IPS DF 6.9 (cell line): ENCODE results near the gene CEP162.

Experiments used
- DNase-seq: peaks from one replicate; pipeline ENCODE4 v3.0.0-alpha.2; 2013; ENCODE audit warnings: low read depth, low spot score
- H3K27ac ChIP-seq: one replicate; pipeline ENCODE4 v1.5.1; 2013; ENCODE audit warnings: low read length, control low read depth
- H3K27me3 ChIP-seq: 2 replicates; pipeline ENCODE4 v1.6.1; 2013; ENCODE audit warnings: mild to moderate bottlenecking, low read length; ENCODE audit not compliant: control insufficient read depth, insufficient read depth
- H3K36me3 ChIP-seq: 2 replicates; pipeline ENCODE4 v1.6.1; 2013; ENCODE audit warnings: low read length; ENCODE audit not compliant: control insufficient read depth, insufficient read depth
- H3K4me1 ChIP-seq: 2 replicates; pipeline ENCODE4 v1.6.1; 2013; ENCODE audit warnings: low read length; ENCODE audit not compliant: control insufficient read depth, insufficient read depth
- H3K4me3 ChIP-seq: 2 replicates; pipeline ENCODE4 v1.5.1; 2013; ENCODE audit warnings: mild to moderate bottlenecking, low read length
- H3K9me3 ChIP-seq: 2 replicates; pipeline ENCODE4 v1.6.1; 2013; ENCODE audit warnings: low read length, inconsistent platforms; ENCODE audit not compliant: control insufficient read depth, insufficient read depth
- WGBS: extraction: QIAGEN DNeasy Blood & Tissue Kit; methylation state at CpG from one replicate; pipeline ENCODE4 v1.1.7; 2013; ENCODE audit warnings: mixed read lengths, missing lambda C conversion rate; ENCODE audit not compliant: insufficient read length, insufficient coverage; 5-methylcytosine and 5-hydroxymethylcytosine counted together

CEP162 gene

GRCh38 chr6:84227434-84228197, at the start of gene CEP162:
CEP162 (minus strand) TSS chr6:84227643; CDS start chr6:84226393, 1,250 bp downstream.
- Histone ChIP-seq H3K4me3 (peak within 1 kb of the TSS; percentile 98), H3K36me3 (no peaks in the 10 kb centered on the region), H3K27ac (no peak within 1 kb of the TSS), H3K9me3 (no peaks in the 10 kb centered on the region), H3K27me3 (no peaks in the 10 kb centered on the region), H3K4me1 (no peaks in the 10 kb centered on the region; the same call in 1 of the 2 replicates)
- DNase-seq = peak; percentile 72
- no CpG with 5 or more reads among the region's 40 CpGs for WGBS

GRCh38 chr6:84274856-84275255, 47.4 kb upstream of the CEP162 start:
- DNase-seq = no peak
- no CpG with 5 or more reads among the region's 2 CpGs for WGBS
- H3K4me1 ChIP-seq = no peaks in the 10 kb centered on the region
- no peaks in the 10 kb centered on the region for H3K36me3 ChIP-seq
- H3K27me3 ChIP-seq = no peaks in the 10 kb centered on the region
- H3K9me3 ChIP-seq = no peaks in the 10 kb centered on the region
- H3K4me3 ChIP-seq = no peak overlapping the region
- H3K27ac ChIP-seq = no peak overlapping the region

GRCh38 chr6:84273048-84273809, 45.8 kb upstream of the CEP162 start:
- Histone ChIP-seq H3K4me1 (no peaks in the 10 kb centered on the region), H3K36me3 (no peaks in the 10 kb centered on the region), H3K4me3 (no peak overlapping the region), H3K27me3 (no peaks in the 10 kb centered on the region), H3K27ac (no peak overlapping the region), H3K9me3 (no peaks in the 10 kb centered on the region)
- no peak for DNase-seq
- WGBS = no CpG with 5 or more reads among the region's 3 CpGs

- Histone ChIP-seq H3K36me3 (no peaks in the 10 kb centered on the region), H3K27me3 (no peaks in the 10 kb centered on the region), H3K4me1 (no peaks in the 10 kb centered on the region), H3K4me3 (no peak overlapping the region), H3K9me3 (no peaks in the 10 kb centered on the region), H3K27ac (no peak overlapping the region)
- WGBS = no CpG with 5 or more reads among the region's 1 CpG
- no peak for DNase-seq
These were observed 44.9 kb upstream of the CEP162 start for GRCh38 chr6:84272298-84272697.

GRCh38 chr6:84271061-84271716, 43.7 kb upstream of the CEP162 start:
- H3K27me3 ChIP-seq = no peaks in the 10 kb centered on the region
- H3K4me3 ChIP-seq = no peak overlapping the region
- no peaks in the 10 kb centered on the region for H3K9me3 ChIP-seq
- DNase-seq = no peak
- no peak overlapping the region for H3K27ac ChIP-seq
- H3K4me1 ChIP-seq = no peaks in the 10 kb centered on the region
- no peaks in the 10 kb centered on the region for H3K36me3 ChIP-seq

- WGBS = no CpG with 5 or more reads among the region's 6 CpGs
- no peak overlapping the region for H3K27ac ChIP-seq
- no peak for DNase-seq
These were observed 42.7 kb upstream of the CEP162 start for GRCh38 chr6:84269947-84270733.

GRCh38 chr6:84268781-84269180, 41.3 kb upstream of the CEP162 start:
- Histone ChIP-seq H3K27ac (no peak overlapping the region), H3K36me3 (no peaks in the 10 kb centered on the region), H3K27me3 (no peaks in the 10 kb centered on the region), H3K9me3 (no peaks in the 10 kb centered on the region), H3K4me1 (no peaks in the 10 kb centered on the region), H3K4me3 (no peak overlapping the region)
- no peak for DNase-seq
- WGBS = no CpG with 5 or more reads among the region's 3 CpGs

More at GRCh38 chr6:84269947-84270733, 42.7 kb upstream of the CEP162 start:
- H3K4me1 ChIP-seq = no peaks in the 10 kb centered on the region
- H3K36me3 ChIP-seq = no peaks in the 10 kb centered on the region
- H3K9me3 ChIP-seq = no peaks in the 10 kb centered on the region
- H3K4me3 ChIP-seq = no peak overlapping the region
- no peaks in the 10 kb centered on the region for H3K27me3 ChIP-seq

- Histone ChIP-seq H3K36me3 (no peaks in the 10 kb centered on the region), H3K27ac (no peak overlapping the region), H3K27me3 (no peaks in the 10 kb centered on the region), H3K4me3 (no peak overlapping the region), H3K9me3 (no peaks in the 10 kb centered on the region), H3K4me1 (peaks cover 2% of the 10 kb centered on the region; the same call in 1 of the 2 replicates)
- no peak for DNase-seq
- WGBS = no CpG with 5 or more reads among the region's 6 CpGs
These were observed 36.1 kb upstream of the CEP162 start for GRCh38 chr6:84263557-84263956.

GRCh38 chr6:84260926-84261325, 33.5 kb upstream of the CEP162 start:
- Histone ChIP-seq H3K9me3 (no peaks in the 10 kb centered on the region), H3K27me3 (no peaks in the 10 kb centered on the region), H3K4me3 (no peak overlapping the region), H3K27ac (no peak overlapping the region), H3K36me3 (no peaks in the 10 kb centered on the region), H3K4me1 (peaks cover 2% of the 10 kb centered on the region; the same call in 1 of the 2 replicates)
- no CpG with 5 or more reads among the region's 3 CpGs for WGBS
- no peak for DNase-seq

GRCh38 chr6:84260196-84260595, 32.8 kb upstream of the CEP162 start:
- no peaks in the 10 kb centered on the region for H3K27me3 ChIP-seq
- no CpG with 5 or more reads among the region's 4 CpGs for WGBS
- H3K27ac ChIP-seq = no peak overlapping the region
- peaks cover 2% of the 10 kb centered on the region; the same call in 1 of the 2 replicates for H3K4me1 ChIP-seq
- DNase-seq = no peak
- no peak overlapping the region for H3K4me3 ChIP-seq
- H3K36me3 ChIP-seq = no peaks in the 10 kb centered on the region
- H3K9me3 ChIP-seq = no peaks in the 10 kb centered on the region
